ENCODE results near the gene DYRK1B. TPM values are rescaled to one million over a fixed set of nuclear protein-coding genes. Genes with fewer than 3 reads are reported as not detected.

DYRK1B gene
- total and polyA plus RNA-seq, 4 experiments from 2014 or later = 7.0 to 30.9 (median 21.7) TPM

GRCh38 chr19:39824143-39825092 lies 9.5 kb downstream of the DYRK1B start:
- Mint-ChIP-seq H3K27ac (no peak overlapping the region), H3K4me1 (peaks cover 7 to 16% (median 8%) of the 10 kb centered on the region in 4 donors), H3K36me3 (peaks cover 18 to 29% of the 10 kb centered on the region in 2 donors), H3K27me3 (no peaks in the 10 kb centered on the region), H3K9me3 (no peaks in the 10 kb centered on the region), H3K4me3 (no peak overlapping the region)
- peaks cover 9% of the 10 kb centered on the region for H3K36me3 ChIP-seq (ENCODE audit: insufficient read depth, low read length)
- H3K27me3 ChIP-seq (ENCODE audit: insufficient read depth, low read length) = no peaks in the 10 kb centered on the region
- peak overlapping the region; percentile 60 for H3K27ac ChIP-seq (ENCODE audit: low read depth, low read length)
- peak overlapping the region; percentile 67 to 85 for H3K4me3 ChIP-seq (ENCODE audit: low read length in 2 of 2)
- DNase-seq = peak; percentile 86 to 95 (median 88)
- H3K4me1 ChIP-seq (ENCODE audit: insufficient read depth, low read length) = peaks cover 24% of the 10 kb centered on the region
- intact Hi-C loops (cut with micrococcal nuclease) = loop anchor here (1.0 to 5.0 kb wide), 5 partner anchors 10 to 482 kb away; partner anchors contain the start of genes DYRK1B, FBL, PSMC4 and SAMD4B
- no peaks in the 10 kb centered on the region for H3K9me3 ChIP-seq (ENCODE audit: control insufficient read depth in 1 of 2, low read length in 2 of 2)
- CTCF ChIA-PET (ENCODE audit: partially characterized antibody) = interaction anchor here (0.8 to 2.0 kb wide), 4 partner anchors 9 to 146 kb away, joined by 3 to 7 read pairs (median 4); partner anchors contain the start of genes DYRK1B and PSMC4
- POLR2A ChIA-PET (ENCODE audit: partially characterized antibody) = interaction anchor here (0.6 to 2.5 kb wide), 5 partner anchors 9 to 146 kb away, joined by 3 to 46 read pairs (median 3); partner anchors contain the start of genes DYRK1B and FBL

GRCh38 chr19:39823686-39824085 lies 10.3 kb downstream of the DYRK1B start:
- Histone ChIP-seq H3K27ac (ENCODE audit: low read depth, low read length) (peak overlapping the region; percentile 60), H3K36me3 (ENCODE audit: insufficient read depth, low read length) (peaks cover 7% of the 10 kb centered on the region), H3K9me3 (ENCODE audit: control insufficient read depth in 1 of 2, low read length in 2 of 2) (no peaks in the 10 kb centered on the region), H3K4me1 (ENCODE audit: insufficient read depth, low read length) (peaks cover 24% of the 10 kb centered on the region), H3K27me3 (ENCODE audit: insufficient read depth, low read length) (no peaks in the 10 kb centered on the region), H3K4me3 (ENCODE audit: low read length in 2 of 2) (peak overlapping the region; percentile 67 to 85)
- intact Hi-C loops (cut with micrococcal nuclease) = loop anchor here (1.0 to 5.0 kb wide), 5 partner anchors 11 to 481 kb away; partner anchors contain the start of genes DYRK1B, FBL, PSMC4 and SAMD4B
- ChIA-PET CTCF (ENCODE audit: partially characterized antibody) (interaction anchor here (1.0 to 2.0 kb wide), 2 partner anchors 10 to 20 kb away, joined by 3 to 7 read pairs; partner anchors contain the start of gene DYRK1B), POLR2A (ENCODE audit: partially characterized antibody) (interaction anchor here (0.6 to 2.5 kb wide), 2 partner anchors 10 to 21 kb away, joined by 3 to 46 read pairs; partner anchors contain the start of gene DYRK1B)
- Mint-ChIP-seq H3K4me3 (no peak overlapping the region), H3K36me3 (peaks cover 17 to 21% of the 10 kb centered on the region in 2 donors), H3K27ac (no peak overlapping the region), H3K4me1 (peaks cover 6 to 10% (median 9%) of the 10 kb centered on the region in 4 donors), H3K27me3 (no peaks in the 10 kb centered on the region), H3K9me3 (no peaks in the 10 kb centered on the region)
- no peak for DNase-seq

- H3K27me3 ChIP-seq (ENCODE audit: insufficient read depth, low read length) = no peaks in the 10 kb centered on the region
- Mint-ChIP-seq H3K36me3 (peaks cover 17 to 19% of the 10 kb centered on the region in 2 donors), H3K9me3 (no peaks in the 10 kb centered on the region), H3K4me1 (peaks cover 0 to 11% (median 6%) of the 10 kb centered on the region in 4 donors), H3K27ac (no peak overlapping the region), H3K4me3 (no peak overlapping the region), H3K27me3 (no peaks in the 10 kb centered on the region)
- H3K4me3 ChIP-seq (ENCODE audit: low read length in 2 of 2) = no peak overlapping the region
- ChIA-PET POLR2A (ENCODE audit: partially characterized antibody) (interaction anchor here (2.6 kb wide), 1 partner anchor 13 kb away, joined by 10 read pairs; the partner anchor contains the start of gene DYRK1B), CTCF (ENCODE audit: partially characterized antibody) (interaction anchor here (0.7 to 2.3 kb wide), 6 partner anchors 21 to 270 kb away, joined by 3 to 6 read pairs (median 5); partner anchors contain the start of genes FBL and PSMC4)
- H3K4me1 ChIP-seq (ENCODE audit: insufficient read depth, low read length) = peaks cover 15% of the 10 kb centered on the region
- no peak overlapping the region for H3K27ac ChIP-seq (ENCODE audit: low read depth, low read length)
- DNase-seq = no peak
- intact Hi-C loops (cut with micrococcal nuclease) = loop anchor here (5.0 kb wide), 1 partner anchor 478 kb away; the partner anchor contains the start of gene SAMD4B
- no peaks in the 10 kb centered on the region for H3K36me3 ChIP-seq (ENCODE audit: insufficient read depth, low read length)
- H3K9me3 ChIP-seq (ENCODE audit: control insufficient read depth in 1 of 2, low read length in 2 of 2) = no peaks in the 10 kb centered on the region
These were observed 13.3 kb downstream of the DYRK1B start for GRCh38 chr19:39820696-39821095.

- Histone ChIP-seq H3K9me3 (ENCODE audit: control insufficient read depth in 1 of 2, low read length in 2 of 2) (no peaks in the 10 kb centered on the region), H3K27ac (ENCODE audit: low read depth, low read length) (no peak overlapping the region), H3K4me3 (ENCODE audit: low read length in 2 of 2) (no peak overlapping the region), H3K4me1 (ENCODE audit: insufficient read depth, low read length) (peaks cover 11% of the 10 kb centered on the region), H3K27me3 (ENCODE audit: insufficient read depth, low read length) (no peaks in the 10 kb centered on the region), H3K36me3 (ENCODE audit: insufficient read depth, low read length) (no peaks in the 10 kb centered on the region)
- intact Hi-C loops (cut with micrococcal nuclease) = loop anchor here (5.0 kb wide), 1 partner anchor 477 kb away; the partner anchor contains the start of gene SAMD4B
- DNase-seq = no peak
- Mint-ChIP-seq H3K27me3 (no peaks in the 10 kb centered on the region), H3K36me3 (peaks cover 15 to 19% of the 10 kb centered on the region in 2 donors), H3K27ac (peak overlapping the region in 1 of 7 donors; percentile 21), H3K9me3 (no peaks in the 10 kb centered on the region), H3K4me3 (no peak overlapping the region), H3K4me1 (peaks cover 0 to 10% (median 6%) of the 10 kb centered on the region in 4 donors)
- CTCF ChIA-PET (ENCODE audit: partially characterized antibody) = interaction anchor here (2.3 kb wide), 1 partner anchor 151 kb away, joined by 6 read pairs; the partner anchor contains the start of gene PSMC4
- POLR2A ChIA-PET (ENCODE audit: partially characterized antibody) = interaction anchor here (0.7 kb wide), 1 partner anchor 14 kb away, joined by 3 read pairs; the partner anchor contains the start of gene DYRK1B
These were observed 14.2 kb downstream of the DYRK1B start for GRCh38 chr19:39819786-39820185.

- POLR2A ChIA-PET (ENCODE audit: partially characterized antibody) = no interaction called here
- Histone ChIP-seq H3K27me3 (ENCODE audit: insufficient read depth, low read length) (no peaks in the 10 kb centered on the region), H3K4me3 (ENCODE audit: low read length in 2 of 2) (no peak overlapping the region), H3K27ac (ENCODE audit: low read depth, low read length) (no peak overlapping the region), H3K9me3 (ENCODE audit: control insufficient read depth in 1 of 2, low read length in 2 of 2) (no peaks in the 10 kb centered on the region), H3K36me3 (ENCODE audit: insufficient read depth, low read length) (no peaks in the 10 kb centered on the region), H3K4me1 (ENCODE audit: insufficient read depth, low read length) (peaks cover 4% of the 10 kb centered on the region)
- no peak overlapping the region for H3K4me3 Mint-ChIP-seq
- no peaks in the 10 kb centered on the region for H3K9me3 Mint-ChIP-seq
- CTCF ChIA-PET (ENCODE audit: partially characterized antibody) = no interaction called here
- no peak overlapping the region for H3K27ac Mint-ChIP-seq
- peaks cover 15 to 21% of the 10 kb centered on the region in 2 donors for H3K36me3 Mint-ChIP-seq
- no peak for DNase-seq
- H3K4me1 Mint-ChIP-seq = peaks cover under 1 to 10% (median 6%) of the 10 kb centered on the region in 4 donors
- no peaks in the 10 kb centered on the region for H3K27me3 Mint-ChIP-seq
- intact Hi-C loops (cut with micrococcal nuclease) = no loop called here
These were observed 15.3 kb downstream of the DYRK1B start for GRCh38 chr19:39818626-39819097.

- intact Hi-C loops (cut with micrococcal nuclease) = no loop called here
- ChIA-PET POLR2A (ENCODE audit: partially characterized antibody) (no interaction called here), CTCF (ENCODE audit: partially characterized antibody) (no interaction called here)
- Mint-ChIP-seq H3K9me3 (no peaks in the 10 kb centered on the region), H3K27me3 (no peaks in the 10 kb centered on the region), H3K27ac (no peak overlapping the region), H3K36me3 (peaks cover 18 to 24% of the 10 kb centered on the region in 2 donors), H3K4me3 (no peak overlapping the region), H3K4me1 (peaks cover 3 to 10% (median 6%) of the 10 kb centered on the region in 4 donors)
- H3K27me3 ChIP-seq (ENCODE audit: insufficient read depth, low read length) = no peaks in the 10 kb centered on the region
- no peak overlapping the region for H3K4me3 ChIP-seq (ENCODE audit: low read length in 2 of 2)
- no peaks in the 10 kb centered on the region for H3K4me1 ChIP-seq (ENCODE audit: insufficient read depth, low read length)
- no peaks in the 10 kb centered on the region for H3K36me3 ChIP-seq (ENCODE audit: insufficient read depth, low read length)
- DNase-seq = no peak
- no peaks in the 10 kb centered on the region for H3K9me3 ChIP-seq (ENCODE audit: control insufficient read depth in 1 of 2, low read length in 2 of 2)
- no peak overlapping the region for H3K27ac ChIP-seq (ENCODE audit: low read depth, low read length)
These were observed 15.9 kb downstream of the DYRK1B start for GRCh38 chr19:39817888-39818561.
